ENCODE results near the gene FGD6. TPM values are rescaled to one million over a fixed set of nuclear protein-coding genes. Genes with fewer than 3 reads are reported as not detected.

The FGD6 gene
- total and polyA plus RNA-seq, 2 experiments from 2014 or later = 12.9 to 32.4 TPM

GRCh38 chr12:95257541-95257940 lies 40.3 kb upstream of the FGD6 start:
- H3F3A ChIP-seq (replicated peaks; ENCODE audit: low read depth) = no peaks in the 10 kb centered on the region
- H3K4me2 ChIP-seq = peak overlapping the region; percentile 47
- DNase-seq (ENCODE audit: low spot score) = peak; percentile 76
- peaks cover 9% of the 10 kb centered on the region for H3K4me1 ChIP-seq (ENCODE audit: insufficient read depth)
- no peaks in the 10 kb centered on the region; the same call in 1 of the 2 replicates for H4K20me1 ChIP-seq (replicated peaks; ENCODE audit: insufficient read depth)
- H3K4me1 Mint-ChIP-seq = peaks cover 28% of the 10 kb centered on the region
- H3K27me3 ChIP-seq (ENCODE audit: insufficient read depth) = no peaks in the 10 kb centered on the region
- no peaks in the 10 kb centered on the region; the same call in none of the 2 replicates for H3K79me2 ChIP-seq (replicated peaks; ENCODE audit: insufficient read depth)
- H3K9me3 Mint-ChIP-seq = no peaks in the 10 kb centered on the region
- no peak overlapping the region for H3K4me3 ChIP-seq
- H3K27ac Mint-ChIP-seq = peak overlapping the region; percentile 49; the same call in 1 of the 2 replicates
- H3K36me3 ChIP-seq (ENCODE audit: insufficient read depth) = no peaks in the 10 kb centered on the region
- peaks cover 38% of the 10 kb centered on the region for H3K36me3 Mint-ChIP-seq (ENCODE audit: low read depth)
- no peak overlapping the region for H2AFZ ChIP-seq
- TF ChIP-seq CTCF (conservative IDR thresholded peaks at IDR 0.05; ENCODE audit: low read depth in 2 of 2) = no peak
- no peak for TF ChIP-seq ZNF114 (CRISPR knock-in tag; IDR thresholded peaks at IDR 0.05)
- TF ChIP-seq CREB1 (CRISPR knock-in tag; IDR thresholded peaks at IDR 0.05; ENCODE audit: low read depth) = peak; percentile 67
- H3K4me3 Mint-ChIP-seq = peak overlapping the region; percentile 54; the same call in 2 of the 3 replicates
- peak; percentile 93 for ATAC-seq
- H3K9me2 ChIP-seq (ENCODE audit: insufficient read depth) = no peaks in the 10 kb centered on the region
- peaks cover 6% of the 10 kb centered on the region for H3K27me3 Mint-ChIP-seq (ENCODE audit: insufficient read depth, low read depth, poor library complexity)
- peak overlapping the region; percentile 29; the same call in 1 of the 2 replicates for H3K27ac ChIP-seq (ENCODE audit: low read depth)

GRCh38 chr12:95253386-95253785 lies 36.1 kb upstream of the FGD6 start:
- H3K4me2 ChIP-seq = no peak overlapping the region
- H3K36me3 ChIP-seq (ENCODE audit: insufficient read depth) = no peaks in the 10 kb centered on the region
- Mint-ChIP-seq H3K27ac (no peak overlapping the region), H3K4me1 (peaks cover 34% of the 10 kb centered on the region), H3K4me3 (no peak overlapping the region), H3K9me3 (no peaks in the 10 kb centered on the region), H3K36me3 (ENCODE audit: low read depth) (peaks cover 47% of the 10 kb centered on the region), H3K27me3 (ENCODE audit: insufficient read depth, low read depth, poor library complexity) (peaks cover 10% of the 10 kb centered on the region)
- DNase-seq (ENCODE audit: low spot score) (no peak), ATAC-seq (no peak)
- H4K20me1 ChIP-seq (replicated peaks; ENCODE audit: insufficient read depth) = peaks cover 7% of the 10 kb centered on the region
- H3F3A ChIP-seq (replicated peaks; ENCODE audit: low read depth) = no peaks in the 10 kb centered on the region
- H3K4me3 ChIP-seq = no peak overlapping the region
- H3K79me2 ChIP-seq (replicated peaks; ENCODE audit: insufficient read depth) = peaks cover 36% of the 10 kb centered on the region
- TF ChIP-seq JUNB (IDR thresholded peaks at IDR 0.05; ENCODE audit: unreplicated experiment) (no peak), ZNF462 (CRISPR knock-in tag; IDR thresholded peaks at IDR 0.05) (no peak), ZNF331 (CRISPR knock-in tag; IDR thresholded peaks at IDR 0.05; ENCODE audit: low read depth) (no peak)
- H2AFZ ChIP-seq = no peak overlapping the region
- H3K9me2 ChIP-seq (ENCODE audit: insufficient read depth) = no peaks in the 10 kb centered on the region
- H3K4me1 ChIP-seq (ENCODE audit: insufficient read depth) = peaks cover 16% of the 10 kb centered on the region
- no peak overlapping the region for H3K27ac ChIP-seq (ENCODE audit: low read depth)
- no peaks in the 10 kb centered on the region for H3K27me3 ChIP-seq (ENCODE audit: insufficient read depth)
